Cardiac fibroblast (primary cell): ENCODE data around the gene GET3.
A peak's percentile ranks its signal among the peaks of the same experiment; 100 is the strongest.
"Not testable (repeated sequence)": the region's sequence is repeated elsewhere in the genome, so short reads cannot be mapped to it uniquely, and the experiment has no call there.

ENCODE experiments used
- DNase-seq, 2 donors: peaks; one replicate each; pipeline versions ENCODE4 v3.0.0 to v3.0.0-alpha.2; 2010; ENCODE audit warnings: low read depth in 2 of 2
- H3K4me3 ChIP-seq, 2 donors: replicated peaks in 1 of 2; 1 replicate in 1 of 2; 2 replicates in 1 of 2; pipeline ENCODE4 v1.5.1; 2011; ENCODE audit warnings: low read depth in 2 of 2, low read length in 2 of 2, mild to moderate bottlenecking in 2 of 2, moderate library complexity in 1 of 2
- TF ChIP-seq, protein P1 (sequence below): IDR thresholded peaks from one replicate; pipeline ENCODE4 v1.5.1; 2011; ENCODE audit warnings: low read depth, mild to moderate bottlenecking, low read length, inconsistent platforms

The GET3 gene

DNA sequence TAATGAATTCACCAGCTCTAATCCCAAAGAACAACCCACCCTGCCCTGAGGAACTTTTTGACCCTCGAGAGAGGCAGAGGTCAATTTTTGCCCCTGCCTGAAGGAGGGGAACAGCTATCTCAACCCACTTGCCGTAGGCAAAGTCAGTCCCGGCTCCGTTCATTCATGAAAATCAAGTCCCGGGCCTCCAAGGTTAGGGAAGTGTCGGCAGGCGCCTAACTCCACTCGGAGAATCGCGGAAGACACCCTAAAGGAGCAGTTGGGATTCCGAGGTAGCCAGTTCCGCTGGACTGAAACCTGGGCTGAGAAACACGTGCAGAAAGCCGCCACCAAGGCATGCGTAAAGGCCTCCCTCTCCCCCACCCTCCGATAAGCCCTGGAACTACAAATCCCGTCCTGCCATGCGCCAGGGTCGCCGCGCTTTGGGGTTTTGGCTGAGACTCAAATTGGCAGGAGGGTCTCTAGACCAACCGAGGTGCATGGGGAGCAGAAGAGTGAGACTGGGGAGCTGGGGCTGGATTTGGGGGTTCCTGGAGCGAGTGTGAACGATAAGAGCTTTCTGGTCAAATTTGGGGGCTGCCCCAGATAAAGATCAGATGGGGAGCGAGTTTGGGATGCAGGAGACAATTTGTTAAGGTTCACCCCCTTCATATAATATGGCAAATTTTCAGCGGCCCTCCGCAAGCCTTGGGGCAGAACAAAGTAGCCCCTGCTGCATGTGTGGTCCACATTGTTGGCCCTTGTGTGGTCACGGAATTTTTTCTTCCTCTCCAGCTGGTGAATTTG, 13.5 kb upstream of the GET3 start, which contains the start of gene TNPO2:
Gene TNPO2 (minus strand): TSS at position 292 of the 786 bp plus-strand sequence. CDS start 2,955 bp downstream, outside the sequence.
- peak; percentile 64 to 70 for DNase-seq
- TF ChIP-seq, protein P1, sequence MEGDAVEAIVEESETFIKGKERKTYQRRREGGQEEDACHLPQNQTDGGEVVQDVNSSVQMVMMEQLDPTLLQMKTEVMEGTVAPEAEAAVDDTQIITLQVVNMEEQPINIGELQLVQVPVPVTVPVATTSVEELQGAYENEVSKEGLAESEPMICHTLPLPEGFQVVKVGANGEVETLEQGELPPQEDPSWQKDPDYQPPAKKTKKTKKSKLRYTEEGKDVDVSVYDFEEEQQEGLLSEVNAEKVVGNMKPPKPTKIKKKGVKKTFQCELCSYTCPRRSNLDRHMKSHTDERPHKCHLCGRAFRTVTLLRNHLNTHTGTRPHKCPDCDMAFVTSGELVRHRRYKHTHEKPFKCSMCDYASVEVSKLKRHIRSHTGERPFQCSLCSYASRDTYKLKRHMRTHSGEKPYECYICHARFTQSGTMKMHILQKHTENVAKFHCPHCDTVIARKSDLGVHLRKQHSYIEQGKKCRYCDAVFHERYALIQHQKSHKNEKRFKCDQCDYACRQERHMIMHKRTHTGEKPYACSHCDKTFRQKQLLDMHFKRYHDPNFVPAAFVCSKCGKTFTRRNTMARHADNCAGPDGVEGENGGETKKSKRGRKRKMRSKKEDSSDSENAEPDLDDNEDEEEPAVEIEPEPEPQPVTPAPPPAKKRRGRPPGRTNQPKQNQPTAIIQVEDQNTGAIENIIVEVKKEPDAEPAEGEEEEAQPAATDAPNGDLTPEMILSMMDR, result no peak
- H3K4me3 ChIP-seq, result peak within 1 kb of the TSS; percentile 69 to 78

DNA sequence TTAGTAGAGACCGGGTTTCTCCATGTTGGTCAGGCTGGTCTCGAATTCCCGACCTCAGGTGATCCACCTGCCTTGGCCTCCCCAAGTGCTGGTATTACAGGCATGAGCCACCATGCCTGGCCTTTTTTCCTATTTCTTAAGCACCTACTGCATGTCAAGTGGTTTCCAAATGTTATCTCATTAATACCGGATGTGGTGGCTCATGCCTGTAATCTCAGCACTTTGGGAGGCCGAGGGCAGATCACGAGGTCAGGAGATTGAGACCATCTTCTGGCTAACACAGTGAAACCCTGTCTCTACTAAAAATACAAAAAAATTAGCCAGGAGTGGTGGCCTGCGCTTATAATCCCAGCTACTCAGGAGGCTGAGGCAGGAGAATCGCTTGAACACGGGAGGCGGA, 11.7 kb upstream of the GET3 start:
- H3K4me3 ChIP-seq, DNase-seq: not testable (repeated sequence)

DNA sequence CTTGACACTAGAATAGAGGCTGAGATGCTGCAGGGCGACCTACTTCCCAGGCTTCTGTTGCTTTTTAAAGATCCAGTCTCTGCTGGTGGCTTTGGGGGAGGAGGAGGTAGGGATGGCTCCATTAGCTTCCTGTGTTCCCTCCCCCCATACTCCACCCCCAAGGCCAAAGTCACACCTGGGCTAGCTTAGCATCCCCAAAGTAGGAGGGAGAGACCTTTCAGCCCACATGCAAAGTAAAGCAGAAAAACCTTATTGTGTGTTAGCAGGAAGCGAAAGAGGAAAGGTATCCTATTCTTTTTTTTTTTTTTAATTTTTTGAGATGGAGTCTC, 10.3 kb upstream of the GET3 start:
- TF ChIP-seq, protein P1, result no peak
- DNase-seq, result no peak
- no peak overlapping the region for H3K4me3 ChIP-seq

DNA sequence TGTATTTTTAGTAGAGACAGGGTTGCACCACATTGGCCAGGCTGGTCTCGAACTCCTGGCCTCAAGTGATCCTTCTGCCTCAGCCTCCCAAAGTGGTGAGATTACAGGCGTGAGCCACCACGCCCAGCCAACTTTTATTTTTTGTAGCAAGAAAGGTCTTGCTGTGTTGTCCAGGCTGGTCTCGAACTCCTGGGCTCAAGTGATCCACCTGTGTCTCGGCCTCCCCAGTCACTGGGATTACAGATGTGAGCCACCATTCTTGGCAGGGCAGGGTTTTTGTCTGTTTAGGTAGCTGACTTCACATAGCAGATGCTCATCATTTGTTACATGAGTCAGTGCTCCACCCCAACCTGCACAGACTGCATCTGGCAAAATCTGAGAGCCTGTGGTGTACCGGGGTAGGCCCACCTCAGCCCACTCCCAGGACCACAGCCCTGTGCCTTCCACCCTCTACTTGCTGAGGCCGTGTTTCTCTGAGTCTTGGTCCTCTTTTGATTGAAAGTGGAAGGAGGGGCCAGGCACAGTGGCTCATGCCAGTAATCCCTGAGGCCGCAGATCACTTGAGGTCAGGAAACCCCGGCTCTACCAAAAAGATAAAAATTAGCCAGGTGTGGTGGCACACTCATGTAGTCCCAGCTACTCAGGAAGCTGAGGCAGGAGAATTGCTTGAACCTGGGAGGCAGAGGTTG, 9.4 kb upstream of the GET3 start:
- no peak for DNase-seq
- TF ChIP-seq, protein P1, result no peak
- no peak overlapping the region for H3K4me3 ChIP-seq

DNA sequence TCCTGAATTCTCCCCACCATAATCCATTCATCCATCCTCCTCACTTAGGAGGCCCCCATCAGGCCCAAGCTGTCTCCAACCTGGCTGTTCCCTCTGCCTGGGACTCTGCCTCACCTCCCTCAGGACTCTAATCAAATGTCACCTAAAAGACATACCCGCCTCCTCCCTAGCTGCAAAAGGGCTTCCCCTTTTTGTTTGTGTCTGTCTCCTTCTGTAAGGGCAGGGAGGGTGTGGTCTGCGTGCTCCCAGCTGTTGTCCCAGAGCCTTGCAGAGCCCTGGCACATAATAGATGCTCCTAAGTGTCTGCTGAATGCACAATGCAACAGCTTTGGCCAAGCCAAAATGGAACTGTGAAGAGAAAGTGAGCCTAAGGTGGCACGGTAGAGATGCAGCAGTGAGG, 7.2 kb upstream of the GET3 start:
- TF ChIP-seq, protein P1, result no peak
- DNase-seq, result no peak
- H3K4me3 ChIP-seq, result no peak overlapping the region

DNA sequence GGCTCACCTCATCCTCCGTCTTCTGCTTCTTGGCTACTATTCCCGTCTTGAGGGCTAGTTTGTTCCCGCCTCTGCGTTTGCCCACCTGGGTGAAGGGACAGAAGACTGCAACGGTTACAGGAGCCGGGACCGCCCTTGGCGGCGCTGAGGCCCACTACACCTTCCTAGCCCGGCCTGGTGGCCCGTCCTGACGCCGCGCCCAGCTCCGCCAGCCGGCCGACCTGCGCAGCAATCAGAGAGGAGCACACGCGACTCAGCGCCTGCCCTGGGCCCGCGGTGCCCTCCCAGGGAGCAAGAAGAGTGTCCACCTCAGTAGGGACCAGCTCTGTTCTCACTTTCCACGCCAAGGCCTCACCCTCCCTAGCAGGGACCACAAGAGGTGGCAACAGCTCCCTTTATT, 6.0 kb upstream of the GET3 start:
- TF ChIP-seq, protein P1, result no peak

DNA sequence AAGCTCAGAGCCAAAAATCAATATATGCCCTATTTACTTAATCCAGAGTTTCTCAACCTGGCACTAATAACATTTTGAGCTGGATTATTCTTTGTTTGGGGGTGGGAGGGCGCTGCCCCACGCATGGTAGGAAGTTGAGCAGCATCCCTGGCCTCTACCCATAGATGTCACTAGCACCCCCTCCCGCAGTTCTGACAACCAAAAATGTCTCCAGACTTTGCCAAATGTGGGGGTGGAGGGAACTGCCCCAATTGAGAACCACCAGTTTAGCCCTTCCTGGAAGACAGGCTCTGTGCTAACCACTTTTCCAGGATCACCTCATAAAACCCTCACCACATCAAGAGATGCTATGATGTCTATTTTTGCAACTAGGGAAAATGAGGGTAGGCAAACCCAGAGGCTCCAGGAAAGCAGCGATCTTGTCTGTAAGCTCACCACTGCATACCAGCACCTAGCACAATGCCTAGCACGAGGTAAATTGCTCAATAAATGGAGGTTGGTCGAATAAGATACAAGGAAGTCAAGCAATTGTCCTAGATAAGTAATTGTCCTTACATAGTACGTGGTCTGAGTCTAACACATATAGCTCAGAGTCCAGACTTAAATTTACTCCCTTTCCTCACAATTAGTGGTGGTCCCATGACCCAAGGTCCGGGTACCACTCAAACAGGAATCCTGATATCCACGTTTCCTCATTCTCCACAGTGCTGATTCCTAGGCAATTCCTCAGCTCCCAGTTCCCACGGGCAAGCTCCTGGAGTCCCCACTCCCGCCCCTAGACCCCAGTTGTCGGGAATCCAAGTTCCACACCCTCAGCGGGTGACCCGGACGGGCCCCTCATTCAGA, 3.7 kb upstream of the GET3 start:
- TF ChIP-seq, protein P1, result peak; percentile 54
- H3K4me3 ChIP-seq, result peak overlapping the region; percentile 91 to 93
- peak; percentile 59 to 63 for DNase-seq

More for the DNA sequence above, 6.0 kb upstream of the GET3 start:
- no peak for DNase-seq
- no peak overlapping the region for H3K4me3 ChIP-seq
